Hepatocyte (in vitro differentiated cells): ENCODE measurements around the gene SLC25A44. TPM values are rescaled to one million over a fixed set of nuclear protein-coding genes. Genes with fewer than 3 reads are reported as not detected.

Source experiments
- DNase-seq: peaks from one replicate; pipeline ENCODE4 v3.0.0-alpha.2; 2016; ENCODE audit warnings: low spot score
- H2AFZ ChIP-seq: fragments of 200-600 bp; sonication (generic); 2 replicates; pipeline ENCODE4 v1.6.0; 2016; ENCODE audit warnings: antibody characterized with exemption, mild to moderate bottlenecking
- H3K27ac ChIP-seq: fragments of 200-600 bp; sonication (generic); 2 replicates; pipeline ENCODE4 v1.5.1; 2016; ENCODE audit warnings: mild to moderate bottlenecking
- H3K27me3 ChIP-seq: fragments of 200-600 bp; sonication (generic); 2 replicates; pipeline ENCODE4 v1.6.1; 2016
- H3K36me3 ChIP-seq: fragments of 200-600 bp; sonication (generic); replicated peaks from 2 replicates; pipeline ENCODE4 v1.5.1; 2016; ENCODE audit warnings: low read depth; ENCODE audit not compliant: insufficient read depth
- H3K4me1 ChIP-seq: fragments of 200-600 bp; sonication (generic); 2 replicates; pipeline ENCODE4 v1.5.1; 2016; ENCODE audit warnings: mild to moderate bottlenecking, moderate library complexity; ENCODE audit not compliant: insufficient read depth
- H3K4me2 ChIP-seq: fragments of 200-600 bp; sonication (generic); 2 replicates; pipeline ENCODE4 v1.6.0; 2016
- H3K4me3 ChIP-seq: fragments of 200-600 bp; sonication (generic); 2 replicates; pipeline ENCODE4 v1.5.1; 2016; ENCODE audit warnings: mild to moderate bottlenecking
- H3K79me2 ChIP-seq: fragments of 200-600 bp; sonication (generic); 2 replicates; pipeline ENCODE4 v1.6.0; 2017; ENCODE audit warnings: mild to moderate bottlenecking
- H3K9me2 ChIP-seq: fragments of 200-600 bp; sonication (generic); replicated peaks from 2 replicates; pipeline ENCODE4 v1.6.0; 2017; ENCODE audit warnings: mild to moderate bottlenecking; ENCODE audit not compliant: insufficient read depth
- H3K9me3 ChIP-seq: fragments of 200-600 bp; sonication (generic); 2 replicates; pipeline ENCODE4 v1.5.1; 2016; ENCODE audit warnings: low read depth, mild to moderate bottlenecking
- H4K20me1 ChIP-seq: fragments of 200-600 bp; sonication (generic); 2 replicates; pipeline ENCODE4 v1.6.0; 2016; ENCODE audit warnings: mild to moderate bottlenecking; ENCODE audit not compliant: insufficient read depth, poor library complexity, severe bottlenecking
- CTCF ChIP-seq: fragments of 200-600 bp; sonication (generic); IDR thresholded peaks from 2 replicates; pipeline ENCODE4 v1.5.1; 2016; ENCODE audit warnings: antibody characterized with exemption, mild to moderate bottlenecking; ENCODE audit not compliant: poor library complexity
- EZH2 ChIP-seq: fragments of 200-600 bp; sonication (generic); IDR thresholded peaks from 2 replicates; pipeline ENCODE4 v1.6.1; 2016; ENCODE audit warnings: antibody characterized with exemption, mild to moderate bottlenecking, borderline replicate concordance
- EZH2phosphoT487 ChIP-seq: fragments of 200-600 bp; sonication (generic); IDR thresholded peaks from one replicate; pipeline ENCODE4 v1.6.1; 2018; ENCODE audit warnings: antibody characterized with exemption, mild to moderate bottlenecking, low read depth, moderate library complexity; ENCODE audit not compliant: unreplicated experiment, severe bottlenecking
- WGBS: methylation state at CpG from one replicate; pipeline ENCODE4 v1.1.6; 2016; ENCODE audit warnings: low lambda C conversion rate; ENCODE audit errors: missing lambda C conversion rate; 5-methylcytosine and 5-hydroxymethylcytosine counted together
- polyA plus RNA-seq: library from polyadenylated mRNA; unstranded; fragments of >200 nt; fragmentation: Nextera tagmentation; extraction: Ambion mirVana; gene quantifications from 2 replicates; pipeline ENCODE4 v1.2.1, GENCODE V29; 2016
- total RNA-seq: library from RNA; depleted of rRNA; stranded (reverse); fragments of >200 nt; gene quantifications from 2 replicates; pipeline ENCODE4 v1.2.3, GENCODE V29; 2014

The SLC25A44 gene
- total and polyA plus RNA-seq, 2 experiments from 2014 or later, result 16.9 to 19.3 TPM

DNA sequence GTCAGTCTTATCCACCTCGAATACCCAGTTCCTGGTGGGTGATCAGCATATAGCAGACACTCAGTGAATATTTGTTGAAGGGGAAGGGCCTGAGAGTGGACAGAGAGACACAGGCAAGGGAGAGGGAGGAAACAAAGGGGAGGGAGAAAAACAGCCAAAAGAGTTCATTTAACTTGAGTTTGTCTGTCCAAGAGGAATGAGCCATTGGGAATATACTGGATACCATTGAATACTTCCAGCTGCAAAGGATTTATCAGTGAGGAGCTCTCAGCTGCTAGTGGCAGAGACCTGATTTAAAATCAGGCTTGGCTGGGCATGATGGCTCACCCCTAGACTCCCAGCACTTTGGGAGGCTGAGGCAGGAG, 36.6 kb downstream of the SLC25A44 start:
- WGBS, result 88% methylated on average over 1 of the region's 1 CpG
- no peak overlapping the region for H3K4me3 ChIP-seq
- no peak overlapping the region for H2AFZ ChIP-seq
- no peaks in the 10 kb centered on the region for H3K9me2 ChIP-seq
- peaks cover 3% of the 10 kb centered on the region for H3K79me2 ChIP-seq
- no peaks in the 10 kb centered on the region for H3K9me3 ChIP-seq
- H3K27me3 ChIP-seq, result no peaks in the 10 kb centered on the region
- H3K4me1 ChIP-seq, result no peaks in the 10 kb centered on the region
- no peak for DNase-seq
- no peak overlapping the region for H3K27ac ChIP-seq
- no peak overlapping the region for H3K4me2 ChIP-seq
- TF ChIP-seq EZH2phosphoT487 (no peak), CTCF (no peak), EZH2 (no peak)
- H3K36me3 ChIP-seq, result no peaks in the 10 kb centered on the region
- no peaks in the 10 kb centered on the region for H4K20me1 ChIP-seq

DNA sequence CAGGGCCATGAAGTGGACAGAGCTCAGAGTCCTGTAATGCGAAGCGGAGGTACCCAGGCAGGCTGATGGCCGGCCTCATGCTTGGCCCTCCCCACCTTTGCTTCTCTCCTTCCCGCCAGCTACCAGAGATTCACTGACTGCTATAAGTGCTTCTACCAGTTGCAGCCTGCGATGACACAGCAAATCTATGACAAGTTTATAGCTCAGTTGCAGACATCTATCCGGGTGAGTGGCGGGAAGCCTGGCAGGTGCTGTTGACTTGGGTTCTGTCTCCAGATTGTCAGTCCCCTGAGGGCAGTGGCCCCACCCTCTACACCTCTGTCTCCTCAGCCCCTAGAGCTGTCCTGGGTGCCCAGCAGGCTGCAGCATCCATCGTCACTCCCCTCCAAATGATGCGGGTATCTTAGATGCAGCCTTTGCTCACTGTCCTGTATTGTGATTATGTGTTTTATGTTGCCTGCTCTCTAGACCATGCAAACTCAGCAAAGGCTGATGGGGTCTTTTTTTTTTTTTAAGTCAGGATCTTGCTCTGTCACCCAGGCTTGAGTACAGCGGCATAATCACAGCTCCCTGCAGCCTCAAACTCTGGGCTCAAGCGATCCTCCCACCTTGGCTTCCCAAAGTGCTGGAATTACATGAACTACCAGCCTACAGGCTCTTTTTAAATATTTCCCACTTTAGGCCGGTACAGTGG, 38.4 kb downstream of the SLC25A44 start:
- no peak overlapping the region for H2AFZ ChIP-seq
- no peaks in the 10 kb centered on the region for H3K9me3 ChIP-seq
- no peaks in the 10 kb centered on the region for H3K4me1 ChIP-seq
- no peak for DNase-seq
- no peaks in the 10 kb centered on the region for H3K27me3 ChIP-seq
- H3K79me2 ChIP-seq, result no peaks in the 10 kb centered on the region
- TF ChIP-seq EZH2 (no peak), EZH2phosphoT487 (no peak), CTCF (no peak)
- WGBS, result 91% methylated on average over 12 of the region's 12 CpGs
- no peak overlapping the region for H3K27ac ChIP-seq
- H3K4me3 ChIP-seq, result no peak overlapping the region
- no peaks in the 10 kb centered on the region for H3K36me3 ChIP-seq
- no peak overlapping the region for H3K4me2 ChIP-seq
- H4K20me1 ChIP-seq, result no peaks in the 10 kb centered on the region
- H3K9me2 ChIP-seq, result no peaks in the 10 kb centered on the region

DNA sequence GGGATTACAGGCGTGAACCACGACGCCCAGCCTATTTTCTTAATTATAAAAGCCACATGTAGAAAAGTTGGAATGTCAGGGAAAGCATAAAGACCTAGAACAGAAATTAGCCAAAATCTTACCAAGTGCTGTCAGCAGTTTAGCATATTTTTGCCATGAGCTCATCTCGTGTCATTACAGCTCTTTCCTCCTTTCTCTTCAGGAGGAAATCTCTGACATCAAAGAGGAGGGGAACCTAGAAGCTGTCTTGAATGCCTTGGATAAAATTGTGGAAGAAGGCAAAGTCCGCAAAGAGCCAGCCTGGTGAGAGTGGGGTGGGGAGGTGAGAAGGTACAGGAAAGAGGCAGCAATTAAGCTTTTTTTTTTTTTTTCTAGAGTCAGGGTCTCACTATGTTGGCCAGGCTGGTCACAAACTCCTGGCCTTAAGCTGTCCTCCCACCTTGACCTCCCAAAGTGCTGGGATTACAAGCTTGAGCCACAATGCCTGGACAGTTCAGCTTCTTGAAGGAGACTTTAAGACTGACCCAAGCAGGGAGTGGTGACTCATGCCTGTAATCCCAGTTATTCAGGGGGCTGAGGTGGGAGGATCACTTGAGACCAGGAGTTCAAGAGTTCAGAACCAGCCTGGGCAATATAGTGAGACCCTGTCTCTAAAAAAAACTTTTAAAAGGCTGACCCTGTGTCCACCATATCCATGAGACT, 39.7 kb downstream of the SLC25A44 start:
- peak overlapping the region; percentile 61 for H3K27ac ChIP-seq
- 83% methylated on average over 5 of the region's 5 CpGs for WGBS
- no peaks in the 10 kb centered on the region for H3K4me1 ChIP-seq
- no peak for TF ChIP-seq EZH2phosphoT487
- TF ChIP-seq CTCF, result no peak
- no peak for TF ChIP-seq EZH2
- H4K20me1 ChIP-seq, result no peaks in the 10 kb centered on the region
- no peaks in the 10 kb centered on the region for H3K79me2 ChIP-seq
- no peak overlapping the region for H3K4me3 ChIP-seq
- H3K9me2 ChIP-seq, result no peaks in the 10 kb centered on the region
- no peaks in the 10 kb centered on the region for H3K27me3 ChIP-seq
- no peak overlapping the region for H2AFZ ChIP-seq
- H3K9me3 ChIP-seq, result no peaks in the 10 kb centered on the region
- no peak overlapping the region for H3K4me2 ChIP-seq
- no peak for DNase-seq
- H3K36me3 ChIP-seq, result no peaks in the 10 kb centered on the region
